Measurements from ENCODE around the gene FCRLA.

DNA sequence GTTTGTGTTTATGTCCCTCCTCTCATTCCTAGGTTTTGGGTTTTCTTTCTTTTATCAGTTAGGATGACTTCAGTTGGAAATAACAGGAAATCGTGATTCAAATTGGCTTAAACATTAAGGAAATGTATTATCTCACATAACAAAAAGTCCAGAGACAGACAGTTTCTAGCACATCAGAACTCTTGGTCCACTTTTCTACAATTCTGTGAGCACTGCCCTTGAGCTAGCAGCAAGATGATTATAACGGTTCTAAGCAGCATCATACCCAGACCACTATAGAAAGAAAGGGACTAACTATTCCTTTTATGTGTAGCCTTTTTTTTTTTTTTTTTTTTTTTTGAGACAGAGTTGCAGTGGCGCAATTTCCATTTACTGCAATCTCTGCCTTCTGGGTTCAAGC lies 25.1 kb upstream of the FCRLA start:
- TF ChIP-seq, protein P1, sequence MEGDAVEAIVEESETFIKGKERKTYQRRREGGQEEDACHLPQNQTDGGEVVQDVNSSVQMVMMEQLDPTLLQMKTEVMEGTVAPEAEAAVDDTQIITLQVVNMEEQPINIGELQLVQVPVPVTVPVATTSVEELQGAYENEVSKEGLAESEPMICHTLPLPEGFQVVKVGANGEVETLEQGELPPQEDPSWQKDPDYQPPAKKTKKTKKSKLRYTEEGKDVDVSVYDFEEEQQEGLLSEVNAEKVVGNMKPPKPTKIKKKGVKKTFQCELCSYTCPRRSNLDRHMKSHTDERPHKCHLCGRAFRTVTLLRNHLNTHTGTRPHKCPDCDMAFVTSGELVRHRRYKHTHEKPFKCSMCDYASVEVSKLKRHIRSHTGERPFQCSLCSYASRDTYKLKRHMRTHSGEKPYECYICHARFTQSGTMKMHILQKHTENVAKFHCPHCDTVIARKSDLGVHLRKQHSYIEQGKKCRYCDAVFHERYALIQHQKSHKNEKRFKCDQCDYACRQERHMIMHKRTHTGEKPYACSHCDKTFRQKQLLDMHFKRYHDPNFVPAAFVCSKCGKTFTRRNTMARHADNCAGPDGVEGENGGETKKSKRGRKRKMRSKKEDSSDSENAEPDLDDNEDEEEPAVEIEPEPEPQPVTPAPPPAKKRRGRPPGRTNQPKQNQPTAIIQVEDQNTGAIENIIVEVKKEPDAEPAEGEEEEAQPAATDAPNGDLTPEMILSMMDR (IDR thresholded peaks at IDR 0.05; ENCODE audit: low read length) = no peak
- no peak for TF ChIP-seq EZH2phosphoT487 (IDR thresholded peaks at IDR 0.05; ENCODE audit: low read length)
- TF ChIP-seq EZH2 (optimal IDR thresholded peaks at IDR 0.05; ENCODE audit: low read depth, low read length) = no peak
